Measurements from ENCODE around the gene SNCA. TPM values are rescaled to one million over a fixed set of nuclear protein-coding genes. Genes with fewer than 3 reads are reported as not detected.

The SNCA gene
- total RNA-seq: 0.29 and 0.72 TPM in 2 replicates

- Histone ChIP-seq H3K4me1 (ENCODE audit: insufficient read depth, low read length) (no peaks in the 10 kb centered on the region), H3K9me3 (ENCODE audit: low read depth, low read length) (no peaks in the 10 kb centered on the region), H3K79me2 (ENCODE audit: insufficient read depth, low read length) (no peaks in the 10 kb centered on the region), H3K27ac (ENCODE audit: low read depth, low read length) (no peak within 1 kb of the TSS), H3K4me2 (ENCODE audit: insufficient read depth, low read length) (peak within 1 kb of the TSS; percentile 66), H4K20me1 (ENCODE audit: insufficient read depth, low read length) (no peaks in the 10 kb centered on the region), H3K4me3 (ENCODE audit: insufficient read depth, low read length) (peak within 1 kb of the TSS; percentile 58), H3K36me3 (ENCODE audit: insufficient read depth, low read length) (no peaks in the 10 kb centered on the region), H3K27me3 (ENCODE audit: insufficient read depth, low read length) (peaks cover 50% of the 10 kb centered on the region), H2AFZ (ENCODE audit: low read length) (peak within 1 kb of the TSS; percentile 77)
- DNase-seq (ENCODE audit: insufficient read length, low spot score, missing footprints): peak; percentile 85
- TF ChIP-seq, protein P1, sequence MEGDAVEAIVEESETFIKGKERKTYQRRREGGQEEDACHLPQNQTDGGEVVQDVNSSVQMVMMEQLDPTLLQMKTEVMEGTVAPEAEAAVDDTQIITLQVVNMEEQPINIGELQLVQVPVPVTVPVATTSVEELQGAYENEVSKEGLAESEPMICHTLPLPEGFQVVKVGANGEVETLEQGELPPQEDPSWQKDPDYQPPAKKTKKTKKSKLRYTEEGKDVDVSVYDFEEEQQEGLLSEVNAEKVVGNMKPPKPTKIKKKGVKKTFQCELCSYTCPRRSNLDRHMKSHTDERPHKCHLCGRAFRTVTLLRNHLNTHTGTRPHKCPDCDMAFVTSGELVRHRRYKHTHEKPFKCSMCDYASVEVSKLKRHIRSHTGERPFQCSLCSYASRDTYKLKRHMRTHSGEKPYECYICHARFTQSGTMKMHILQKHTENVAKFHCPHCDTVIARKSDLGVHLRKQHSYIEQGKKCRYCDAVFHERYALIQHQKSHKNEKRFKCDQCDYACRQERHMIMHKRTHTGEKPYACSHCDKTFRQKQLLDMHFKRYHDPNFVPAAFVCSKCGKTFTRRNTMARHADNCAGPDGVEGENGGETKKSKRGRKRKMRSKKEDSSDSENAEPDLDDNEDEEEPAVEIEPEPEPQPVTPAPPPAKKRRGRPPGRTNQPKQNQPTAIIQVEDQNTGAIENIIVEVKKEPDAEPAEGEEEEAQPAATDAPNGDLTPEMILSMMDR (IDR thresholded peaks at IDR 0.05; ENCODE audit: extremely low read depth, low read depth, low read length): no peak
Measured at GRCh38 chr4:89836897-89837384, at the start of gene SNCA. TSS of gene SNCA (minus strand) at chr4:89837161. CDS start at chr4:89835667, 1,494 bp downstream.

- Histone ChIP-seq H3K9me3 (ENCODE audit: low read depth, low read length) (no peaks in the 10 kb centered on the region), H3K79me2 (ENCODE audit: insufficient read depth, low read length) (no peaks in the 10 kb centered on the region), H2AFZ (ENCODE audit: low read length) (no peak overlapping the region), H3K36me3 (ENCODE audit: insufficient read depth, low read length) (no peaks in the 10 kb centered on the region), H4K20me1 (ENCODE audit: insufficient read depth, low read length) (no peaks in the 10 kb centered on the region), H3K4me2 (ENCODE audit: insufficient read depth, low read length) (no peak overlapping the region), H3K4me3 (ENCODE audit: insufficient read depth, low read length) (no peak overlapping the region), H3K27me3 (ENCODE audit: insufficient read depth, low read length) (no peaks in the 10 kb centered on the region), H3K27ac (ENCODE audit: low read depth, low read length) (no peak overlapping the region), H3K4me1 (ENCODE audit: insufficient read depth, low read length) (no peaks in the 10 kb centered on the region)
- no peak for DNase-seq (ENCODE audit: insufficient read length, low spot score, missing footprints)
- TF ChIP-seq, protein P1 (IDR thresholded peaks at IDR 0.05; ENCODE audit: extremely low read depth, low read depth, low read length): no peak
Measured at GRCh38 chr4:89879215-89879614, 42.3 kb upstream of the SNCA start.

DNA sequence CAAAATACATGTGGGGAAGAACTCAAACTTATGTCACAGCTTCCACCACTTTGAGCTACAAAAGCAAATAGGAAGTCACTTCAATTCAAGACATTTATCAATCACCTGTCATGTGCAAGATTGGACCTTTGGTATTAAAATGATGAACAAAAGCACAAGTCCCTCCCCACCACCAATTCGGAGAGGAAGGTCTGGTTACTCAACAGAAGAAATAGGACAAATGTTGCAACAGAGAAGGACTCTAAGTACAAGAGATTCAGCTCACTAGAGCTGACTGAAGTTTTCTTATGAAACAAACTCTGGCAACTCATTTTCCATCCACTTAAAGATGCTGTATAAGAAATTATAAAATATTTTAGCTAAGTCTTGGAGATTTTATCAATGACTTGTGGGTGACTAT lies 41.6 kb upstream of the SNCA start:
- DNase-seq (ENCODE audit: insufficient read length, low spot score, missing footprints): no peak
- H3K27ac ChIP-seq (ENCODE audit: low read depth, low read length): no peak overlapping the region
- no peak overlapping the region for H2AFZ ChIP-seq (ENCODE audit: low read length)
- no peaks in the 10 kb centered on the region for H3K9me3 ChIP-seq (ENCODE audit: low read depth, low read length)
- no peaks in the 10 kb centered on the region for H3K4me1 ChIP-seq (ENCODE audit: insufficient read depth, low read length)
- no peak overlapping the region for H3K4me3 ChIP-seq (ENCODE audit: insufficient read depth, low read length)
- no peak overlapping the region for H3K4me2 ChIP-seq (ENCODE audit: insufficient read depth, low read length)
- TF ChIP-seq, protein P1 (IDR thresholded peaks at IDR 0.05; ENCODE audit: extremely low read depth, low read depth, low read length): no peak
- no peaks in the 10 kb centered on the region for H4K20me1 ChIP-seq (ENCODE audit: insufficient read depth, low read length)
- no peaks in the 10 kb centered on the region for H3K79me2 ChIP-seq (ENCODE audit: insufficient read depth, low read length)
- H3K27me3 ChIP-seq (ENCODE audit: insufficient read depth, low read length): no peaks in the 10 kb centered on the region
- H3K36me3 ChIP-seq (ENCODE audit: insufficient read depth, low read length): no peaks in the 10 kb centered on the region

GRCh38 chr4:89876548-89876947 lies 39.6 kb upstream of the SNCA start:
- no peak overlapping the region for H3K4me2 ChIP-seq (ENCODE audit: insufficient read depth, low read length)

More at GRCh38 chr4:89876548-89876947, 39.6 kb upstream of the SNCA start:
- H3K27ac ChIP-seq (ENCODE audit: low read depth, low read length): no peak overlapping the region
- H2AFZ ChIP-seq (ENCODE audit: low read length): no peak overlapping the region
- TF ChIP-seq, protein P1 (IDR thresholded peaks at IDR 0.05; ENCODE audit: extremely low read depth, low read depth, low read length): no peak
- H4K20me1 ChIP-seq (ENCODE audit: insufficient read depth, low read length): no peaks in the 10 kb centered on the region
- no peaks in the 10 kb centered on the region for H3K36me3 ChIP-seq (ENCODE audit: insufficient read depth, low read length)
- H3K27me3 ChIP-seq (ENCODE audit: insufficient read depth, low read length): no peaks in the 10 kb centered on the region
- H3K9me3 ChIP-seq (ENCODE audit: low read depth, low read length): no peaks in the 10 kb centered on the region
- no peaks in the 10 kb centered on the region for H3K4me1 ChIP-seq (ENCODE audit: insufficient read depth, low read length)
- no peak overlapping the region for H3K4me3 ChIP-seq (ENCODE audit: insufficient read depth, low read length)
- H3K79me2 ChIP-seq (ENCODE audit: insufficient read depth, low read length): no peaks in the 10 kb centered on the region
- no peak for DNase-seq (ENCODE audit: insufficient read length, low spot score, missing footprints)
